Measurements from ENCODE around the gene CCL27.

Gene CCL27, protein sequence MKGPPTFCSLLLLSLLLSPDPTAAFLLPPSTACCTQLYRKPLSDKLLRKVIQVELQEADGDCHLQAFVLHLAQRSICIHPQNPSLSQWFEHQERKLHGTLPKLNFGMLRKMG

DNA sequence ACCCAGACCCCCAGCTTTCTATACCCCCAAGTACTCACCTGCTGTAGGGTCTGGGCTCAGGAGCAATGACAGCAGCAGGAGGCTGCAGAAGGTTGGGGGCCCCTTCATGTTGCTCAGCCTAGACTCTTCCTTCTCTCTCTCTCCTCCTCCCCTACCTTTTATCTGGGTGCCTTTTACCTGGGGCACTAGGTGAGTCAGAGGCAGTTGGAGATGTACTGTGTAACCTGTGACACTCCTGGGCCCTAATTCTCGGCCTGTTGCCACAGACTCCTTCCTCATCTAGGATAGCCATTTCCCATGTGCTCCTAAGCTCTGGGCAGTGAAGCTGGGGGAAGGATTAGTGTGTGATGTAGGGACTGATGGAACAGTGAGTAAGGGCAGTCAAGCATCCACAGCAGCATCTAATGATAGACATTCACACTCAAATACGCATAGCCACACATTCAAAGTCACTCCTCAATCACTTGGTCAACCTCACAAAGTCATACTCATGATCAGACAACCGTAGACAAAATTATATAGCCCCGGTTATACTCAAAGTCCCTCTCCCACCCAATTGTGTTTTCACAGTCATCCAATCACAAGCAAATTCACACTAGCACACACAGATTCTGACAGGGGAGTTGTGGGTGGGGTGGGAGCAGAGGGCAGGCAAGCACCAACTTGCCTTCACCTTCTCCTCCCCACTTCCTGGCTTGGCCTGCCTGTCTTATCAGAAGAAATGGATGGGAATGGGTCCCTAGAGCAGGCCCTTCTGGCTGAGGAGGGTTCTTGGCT is at the start of gene CCL27:
CCL27 (minus strand) TSS at position 132 of the 777 bp plus-strand sequence; CDS start at position 108, 24 bp downstream.
- DNase-seq (ENCODE audit: low read depth in 2 of 2), result no peak

GRCh38 chr9:34712140-34712539 is 49.7 kb upstream of the CCL27 start:
- no peak for DNase-seq (ENCODE audit: low read depth in 2 of 2)

GRCh38 chr9:34710023-34710422 is 47.6 kb upstream of the CCL27 start, which contains the start of gene CCL21:
TSS of gene CCL21 (minus strand) at chr9:34710136. CDS start at chr9:34710066, 70 bp downstream.
- no peak for DNase-seq (ENCODE audit: low read depth in 2 of 2)

DNA sequence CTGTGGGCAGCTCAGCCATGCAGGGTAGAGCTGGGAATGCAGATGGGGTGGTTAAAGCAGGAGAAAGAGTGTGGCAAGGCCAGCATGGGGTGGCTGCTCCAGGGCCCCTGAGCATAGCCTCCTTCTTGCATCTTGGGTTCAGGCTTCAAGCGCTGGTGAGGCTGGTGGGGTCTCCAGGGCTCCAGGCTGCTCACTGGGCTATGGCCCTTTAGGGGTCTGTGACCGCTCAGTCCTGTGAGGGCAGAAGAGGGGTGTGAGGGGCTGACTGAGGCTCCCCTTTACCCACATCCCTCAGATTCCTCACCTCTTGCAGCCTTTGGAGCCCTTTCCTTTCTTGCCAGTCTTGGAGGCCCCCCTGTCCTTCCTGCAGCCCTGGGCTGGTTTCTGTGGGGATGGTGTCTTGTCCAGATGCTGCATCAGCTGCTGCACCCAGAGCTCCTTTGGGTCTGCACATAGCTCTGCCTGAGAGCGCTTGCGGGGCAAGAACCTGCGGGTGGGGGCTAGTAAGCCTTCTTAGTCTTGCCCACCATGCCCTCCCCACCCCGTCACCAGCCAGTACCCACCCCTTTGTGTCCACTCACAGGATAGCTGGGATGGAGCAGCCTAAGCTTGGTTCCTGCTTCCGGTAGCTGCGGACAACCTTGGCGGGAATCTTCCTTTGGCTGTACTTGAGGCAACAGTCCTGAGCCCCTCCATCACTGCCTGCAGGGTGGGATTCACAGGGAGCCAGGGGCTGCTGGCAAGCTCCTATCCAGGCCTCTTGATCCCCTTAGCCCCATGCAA is 46.9 kb upstream of the CCL27 start:
- DNase-seq (ENCODE audit: low read depth in 2 of 2), result no peak

DNA sequence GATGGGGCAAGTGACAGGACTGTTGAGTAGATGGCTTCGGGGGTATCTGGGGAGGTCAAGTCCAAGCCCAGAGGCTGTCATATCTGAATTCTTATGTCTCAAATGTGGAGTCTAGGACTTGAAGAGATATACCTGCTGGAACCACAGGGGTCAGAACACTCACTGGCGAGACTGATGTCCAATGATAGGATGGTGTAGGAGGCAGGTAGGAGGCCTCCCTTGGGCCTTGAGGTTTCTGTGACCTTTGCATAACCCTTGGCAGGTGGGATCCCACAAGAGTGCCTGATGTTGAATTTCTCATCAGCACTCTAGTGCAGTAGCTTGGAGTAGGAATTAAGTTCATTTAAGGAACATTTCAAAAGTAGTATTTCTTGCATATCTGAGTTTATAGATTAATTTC is 44.7 kb upstream of the CCL27 start:
- no peak for DNase-seq (ENCODE audit: low read depth in 2 of 2)

DNA sequence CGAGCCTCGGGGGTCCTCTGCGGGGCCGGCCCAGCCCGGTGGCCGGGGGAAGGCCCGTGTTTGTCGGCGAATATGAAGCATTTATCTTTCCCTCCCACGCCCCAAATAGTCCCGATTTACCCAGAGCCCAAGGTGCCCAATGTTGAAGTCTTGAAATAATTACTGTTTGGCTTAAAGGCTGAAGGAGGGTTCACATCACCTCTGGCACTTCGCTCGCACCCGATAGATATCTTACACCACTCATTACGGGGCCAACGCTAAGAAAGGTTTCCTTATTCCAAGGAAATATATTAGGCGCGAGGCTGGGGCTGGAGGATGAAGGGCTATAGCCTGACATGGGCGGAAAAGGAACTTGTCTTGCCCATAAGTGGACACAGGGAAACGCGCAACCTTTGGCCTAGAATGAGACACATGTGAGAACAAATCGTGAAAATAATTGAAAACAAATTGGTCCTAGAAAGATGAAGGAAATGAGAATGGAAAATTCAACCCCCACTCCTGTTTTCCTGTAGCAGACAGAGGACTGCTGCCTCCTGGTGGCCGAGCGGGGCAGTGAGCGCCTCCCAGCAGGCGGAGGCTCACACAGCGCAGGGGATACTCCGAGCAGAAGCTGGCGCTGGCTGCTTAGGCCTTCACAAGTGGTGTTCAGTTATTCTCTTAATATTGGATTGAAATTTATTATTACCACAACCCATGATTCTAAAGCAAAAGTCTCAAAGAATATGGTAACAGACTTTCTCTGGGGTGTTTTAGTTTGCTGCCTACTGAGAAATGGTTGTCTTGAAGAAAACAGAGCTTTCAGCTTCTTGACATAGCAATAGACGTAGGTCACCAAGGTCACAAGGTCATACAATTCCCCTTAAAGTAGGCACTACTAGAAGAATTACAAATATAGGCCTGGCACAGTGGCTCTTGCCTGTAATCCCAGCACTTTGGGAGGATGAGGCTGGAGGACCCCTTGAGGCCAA is 39.6 kb upstream of the CCL27 start:
- peak; percentile 62 to 79 for DNase-seq (ENCODE audit: low read depth in 2 of 2)

DNA sequence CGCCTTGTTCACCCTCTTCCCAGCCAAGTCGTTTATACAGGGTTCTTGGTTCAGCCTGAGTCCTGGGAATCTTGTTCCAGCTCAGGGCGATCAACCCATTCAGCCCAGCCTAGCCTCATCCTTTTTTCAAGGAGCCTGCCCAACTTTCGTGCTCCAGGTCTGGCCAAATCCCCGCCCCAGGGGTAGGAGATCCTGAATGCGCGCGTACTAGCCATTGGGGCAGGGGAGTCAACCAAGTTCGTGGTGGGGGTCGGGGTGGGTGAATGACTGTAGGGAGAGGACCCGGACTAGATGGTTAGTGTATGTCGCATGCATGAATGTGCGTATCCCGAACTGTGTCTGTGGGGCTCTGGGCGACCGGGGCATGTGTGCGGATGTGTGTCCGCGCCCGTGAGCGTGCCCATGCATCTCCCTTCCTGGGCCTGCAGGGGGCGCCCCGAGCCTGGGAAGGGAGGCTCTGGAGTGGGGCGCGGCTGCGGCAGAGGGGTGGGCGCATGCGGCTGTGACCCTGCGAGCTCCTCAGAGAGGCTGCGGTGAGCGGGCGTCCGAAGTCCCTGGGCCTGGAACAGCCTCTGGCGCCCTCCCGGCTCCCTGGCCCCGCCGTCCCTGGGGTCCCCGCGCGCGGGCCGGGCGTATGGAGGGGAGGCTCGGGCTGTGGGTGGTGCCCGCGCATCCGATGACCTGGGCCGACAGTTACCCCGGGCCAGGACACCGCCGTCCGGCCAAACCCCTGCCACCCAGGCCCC is 38.7 kb upstream of the CCL27 start:
- DNase-seq (ENCODE audit: low read depth in 2 of 2), result peak; percentile 60 to 73

- no peak for DNase-seq (ENCODE audit: low read depth in 2 of 2)
Observed at GRCh38 chr9:34694811-34695210, 32.4 kb upstream of the CCL27 start.

DNA sequence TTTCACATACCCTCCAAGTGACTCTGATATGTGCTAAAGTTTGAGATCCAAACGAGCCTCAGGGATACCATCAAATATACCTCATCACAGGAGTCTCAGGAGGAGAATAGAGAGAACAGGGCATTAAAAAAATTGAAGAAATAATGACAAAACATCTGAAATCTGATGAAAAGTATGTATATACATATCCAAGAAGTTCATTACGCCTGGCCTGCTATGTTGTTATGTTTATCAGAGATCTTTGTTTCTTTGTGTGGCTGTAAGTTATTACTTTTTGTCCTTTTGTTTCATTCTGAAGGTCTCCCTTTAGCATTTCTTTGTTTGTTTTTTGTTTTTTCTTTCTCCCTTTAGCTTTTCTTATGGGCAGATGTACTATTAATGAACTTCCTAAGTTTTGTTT is 31.1 kb upstream of the CCL27 start:
- DNase-seq (ENCODE audit: low read depth in 2 of 2), result no peak

GRCh38 chr9:34691936-34692315 is 29.5 kb upstream of the CCL27 start:
- no peak for DNase-seq (ENCODE audit: low read depth in 2 of 2)

GRCh38 chr9:34690983-34691935 is 28.8 kb upstream of the CCL27 start, which contains the start of gene CCL19:
TSS of gene CCL19 (minus strand) at chr9:34691276. CDS start at chr9:34691139, 137 bp downstream.
- no peak for DNase-seq (ENCODE audit: low read depth in 2 of 2)

DNA sequence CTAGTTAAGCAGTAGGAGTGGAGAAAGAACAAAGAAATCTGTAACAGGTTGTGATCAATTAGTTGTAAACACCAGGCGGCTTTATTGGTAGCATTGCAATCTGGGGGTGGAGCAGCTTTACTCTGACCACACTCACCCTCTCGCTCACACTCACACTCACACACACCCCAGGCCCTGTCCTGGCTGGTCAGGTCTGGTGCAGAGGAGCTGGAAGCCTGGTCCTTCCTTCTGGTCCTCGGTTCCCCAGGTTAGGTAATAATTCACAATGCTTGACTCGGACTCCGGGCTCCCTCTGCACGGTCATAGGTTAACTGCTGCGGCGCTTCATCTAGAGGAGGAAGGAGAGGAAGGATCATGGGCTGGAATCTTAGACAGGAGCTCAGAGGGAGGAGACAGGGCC is 27.1 kb upstream of the CCL27 start:
- no peak for DNase-seq (ENCODE audit: low read depth in 2 of 2)

DNA sequence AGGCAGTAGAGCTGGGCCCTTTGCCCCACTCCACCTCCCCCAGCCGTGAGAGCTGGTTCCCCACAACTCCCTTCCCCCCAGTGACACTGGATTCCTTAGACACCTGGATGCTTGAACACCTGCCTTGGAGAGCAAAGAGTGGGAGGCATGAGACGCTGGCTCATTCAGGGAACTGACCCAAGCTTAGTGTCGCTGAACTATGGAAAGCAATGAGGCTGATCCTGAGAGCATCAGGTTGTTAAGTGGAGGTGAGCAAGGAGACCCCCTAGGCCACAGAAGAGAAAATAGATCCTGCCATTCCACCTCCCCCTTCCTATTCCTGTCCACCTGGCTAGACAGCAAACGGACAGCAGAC is 26.6 kb upstream of the CCL27 start:
- DNase-seq (ENCODE audit: low read depth in 2 of 2), result no peak

DNA sequence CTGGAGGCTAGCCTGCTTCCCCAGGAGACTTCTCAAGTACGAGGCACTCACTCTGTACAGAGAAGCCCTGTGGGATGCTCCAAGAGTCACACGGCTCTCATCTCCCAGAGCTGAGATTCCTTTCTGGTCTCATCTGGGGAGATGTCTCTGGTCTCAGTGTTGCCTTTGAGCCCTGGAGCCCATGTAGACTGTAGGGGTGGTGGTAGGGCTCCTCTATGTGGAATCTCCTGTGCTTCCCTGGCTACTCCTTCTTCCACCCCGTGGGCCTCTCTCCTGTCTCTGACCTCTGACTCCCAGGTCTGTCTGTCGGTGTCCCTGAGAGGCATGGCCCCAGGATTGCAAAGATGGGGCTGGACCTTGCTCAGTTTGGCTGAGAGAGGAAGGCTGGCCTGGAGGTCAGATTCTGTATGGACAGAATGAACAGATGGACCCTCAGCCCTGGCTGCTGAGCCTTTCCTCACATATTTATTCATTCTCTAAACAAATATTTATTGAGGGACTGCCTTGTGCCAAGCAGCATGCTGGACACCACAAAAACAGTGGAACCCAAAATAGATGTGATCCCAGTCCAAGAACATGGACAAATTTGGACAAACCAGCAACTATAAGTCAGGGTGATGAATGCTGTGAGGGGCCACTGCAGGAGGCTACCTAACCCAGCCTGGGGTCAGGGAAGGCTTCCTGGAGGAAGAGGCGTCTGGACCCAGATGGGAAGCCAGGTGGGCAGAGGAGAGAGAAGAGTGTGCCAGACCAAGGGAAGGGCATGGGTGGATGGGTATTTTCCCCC is 26.1 kb upstream of the CCL27 start:
- no peak for DNase-seq (ENCODE audit: low read depth in 2 of 2)

DNA sequence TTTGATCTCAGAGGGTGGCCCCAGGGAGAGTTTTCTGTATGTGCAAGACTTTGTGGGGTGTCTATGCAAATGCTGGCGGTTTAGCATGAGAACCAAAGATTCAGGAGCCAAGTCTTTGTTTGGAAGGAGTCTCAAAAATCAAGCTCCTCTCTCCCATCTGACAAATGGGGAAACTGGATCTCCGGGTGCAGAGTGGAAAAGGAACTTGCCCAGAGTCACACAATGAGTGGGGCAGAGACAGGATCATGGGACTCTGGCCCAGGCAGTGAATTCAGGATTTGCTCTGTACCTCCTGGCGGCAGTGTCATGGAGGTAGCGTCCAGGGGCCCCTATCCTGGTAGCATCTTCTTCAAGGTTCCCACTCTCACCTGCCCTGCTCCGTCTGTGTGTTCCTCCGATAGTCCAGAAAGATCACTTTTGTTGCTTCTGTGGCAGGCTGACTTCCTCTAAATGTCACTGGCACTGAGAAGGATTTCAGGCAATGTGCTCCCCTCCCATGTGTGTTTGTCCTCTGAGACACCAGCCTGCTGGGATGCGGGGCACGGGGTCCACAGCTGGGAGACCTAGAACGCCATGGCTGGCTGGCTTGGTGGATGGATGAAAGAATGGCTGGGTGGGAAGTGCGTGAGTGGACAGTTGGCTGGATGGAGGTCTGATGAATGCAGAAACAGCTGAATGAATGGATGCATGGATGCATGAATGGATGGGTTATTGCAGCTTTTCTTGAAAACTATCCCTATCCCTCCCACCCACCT is 25.0 kb upstream of the CCL27 start:
- no peak for DNase-seq (ENCODE audit: low read depth in 2 of 2)

GRCh38 chr9:34686732-34687131 is 24.3 kb upstream of the CCL27 start:
- DNase-seq (ENCODE audit: low read depth in 2 of 2), result no peak

- DNase-seq (ENCODE audit: low read depth in 2 of 2), result no peak
Observed at GRCh38 chr9:34686231-34686630, 23.8 kb upstream of the CCL27 start.

DNA sequence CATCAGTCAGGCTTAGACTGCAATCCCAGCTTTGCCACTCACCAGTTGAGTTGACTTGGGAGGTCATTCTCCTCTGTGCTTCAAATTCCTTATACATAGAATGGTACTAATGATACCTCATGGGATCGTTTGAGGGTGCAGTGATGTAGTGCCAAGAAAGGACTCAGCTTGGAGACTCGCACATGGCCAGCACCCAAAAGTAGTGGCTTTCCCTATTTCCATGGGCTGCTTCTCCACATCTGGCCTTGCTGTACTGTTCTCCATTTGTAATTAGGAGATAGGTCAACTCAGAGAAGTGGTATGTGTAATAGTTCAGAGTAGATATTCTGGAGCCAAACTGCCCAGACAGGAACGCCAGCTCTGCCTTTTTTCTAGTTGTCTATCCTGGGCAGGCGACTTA is 23.1 kb upstream of the CCL27 start:
- DNase-seq (ENCODE audit: low read depth in 2 of 2), result no peak
